ENCODE data around the gene MYO1D. TPM values are rescaled to one million over a fixed set of nuclear protein-coding genes. Genes with fewer than 3 reads are reported as not detected.

Gene MYO1D
- total and polyA plus RNA-seq, 2 donors (not counting 1 experiment from before 2014, with no cell fraction given): 5.4 to 26.7 TPM

- POLR2A ChIA-PET: no interaction called here
- H3K79me2 ChIP-seq (ENCODE audit: control insufficient read depth, insufficient read depth, low read length): no peaks in the 10 kb centered on the region
- Mint-ChIP-seq H3K9me3 (ENCODE audit: insufficient read depth) (no peaks in the 10 kb centered on the region), H3K4me3 (no peak overlapping the region), H3K27ac (no peak overlapping the region), H3K27me3 (peaks cover 12% of the 10 kb centered on the region), H3K4me1 (peaks cover 2% of the 10 kb centered on the region)
- no peak overlapping the region for H3K4me3 ChIP-seq (ENCODE audit: control extremely low read depth in 1 of 5, extremely low read depth in 1 of 5, insufficient read depth in 1 of 5, low read depth in 2 of 5, low read length in 4 of 5)
- H3K4me2 ChIP-seq (replicated peaks; ENCODE audit: low read depth, low read length, poor library complexity, severe bottlenecking): no peak overlapping the region
- TF ChIP-seq CTCF (IDR thresholded peaks at IDR 0.05) (no peak), EZH2 (IDR thresholded peaks at IDR 0.05; ENCODE audit: borderline replicate concordance, insufficient read depth, low read depth, low read length, poor library complexity, severe bottlenecking) (no peak)
- no peaks in the 10 kb centered on the region for H4K20me1 ChIP-seq (ENCODE audit: control insufficient read depth, insufficient read depth, low read length, poor library complexity, severe bottlenecking)
- H3K27ac ChIP-seq (ENCODE audit: low read length in 2 of 2): no peak overlapping the region
- CTCF ChIA-PET: interaction anchor here (1.4 kb wide), 1 partner anchor 28 kb away, joined by 5 read pairs; the partner anchor contains the start of gene MYO1D
- no peak overlapping the region for H2AFZ ChIP-seq (ENCODE audit: insufficient read depth, low read depth, low read length, poor library complexity, severe bottlenecking)
- H3K4me1 ChIP-seq (ENCODE audit: control insufficient read depth in 2 of 2, insufficient read depth in 2 of 2, low read length in 2 of 2): no peaks in the 10 kb centered on the region
- no peak for DNase-seq
- no peaks in the 10 kb centered on the region for H3K9me3 ChIP-seq (ENCODE audit: control extremely low read depth in 1 of 3, control insufficient read depth in 2 of 3, insufficient read depth in 1 of 3, low read length in 2 of 3)
- no peak for ATAC-seq (ENCODE audit: low read depth)
- intact Hi-C loops (cut with micrococcal nuclease): no loop called here
- H3K27me3 ChIP-seq (replicated peaks in 1 of 4; ENCODE audit: control extremely low read depth in 1 of 4, control insufficient read depth in 3 of 4, insufficient read depth in 4 of 4, low read length in 3 of 4): peaks cover 0 to 4% (median 1%) of the 10 kb centered on the region in 4 experiments
- no CpG with 5 or more reads among the region's 3 CpGs for WGBS (ENCODE audit: insufficient coverage)
- no peak overlapping the region for H3K9ac ChIP-seq (ENCODE audit: low read length)
- H3K36me3 ChIP-seq (replicated peaks in 1 of 2; ENCODE audit: control extremely low read depth in 1 of 2, control insufficient read depth in 1 of 2, extremely low read depth in 1 of 2, insufficient read depth in 2 of 2, low read length in 1 of 2): no peaks in the 10 kb centered on the region
These were observed 28.0 kb upstream of the MYO1D start for GRCh38 chr17:32904891-32905290.

- no peak overlapping the region for H3K4me3 Mint-ChIP-seq
- no peak overlapping the region for H3K27ac ChIP-seq (ENCODE audit: low read length in 2 of 2)
- no peaks in the 10 kb centered on the region for H3K4me1 ChIP-seq (ENCODE audit: control insufficient read depth in 2 of 2, insufficient read depth in 2 of 2, low read length in 2 of 2)
- no peaks in the 10 kb centered on the region for H4K20me1 ChIP-seq (ENCODE audit: control insufficient read depth, insufficient read depth, low read length, poor library complexity, severe bottlenecking)
- H3K4me3 ChIP-seq (ENCODE audit: control extremely low read depth in 1 of 5, extremely low read depth in 1 of 5, insufficient read depth in 1 of 5, low read depth in 2 of 5, low read length in 4 of 5): no peak overlapping the region
- no peak overlapping the region for H3K27ac Mint-ChIP-seq
- no peaks in the 10 kb centered on the region for H3K79me2 ChIP-seq (ENCODE audit: control insufficient read depth, insufficient read depth, low read length)
- no peak for ATAC-seq (ENCODE audit: low read depth)
- no peaks in the 10 kb centered on the region for H3K9me3 Mint-ChIP-seq (ENCODE audit: insufficient read depth)
- peaks cover 0 to 4% (median 1%) of the 10 kb centered on the region in 4 experiments for H3K27me3 ChIP-seq (replicated peaks in 1 of 4; ENCODE audit: control extremely low read depth in 1 of 4, control insufficient read depth in 3 of 4, insufficient read depth in 4 of 4, low read length in 3 of 4)
- no peak overlapping the region for H2AFZ ChIP-seq (ENCODE audit: insufficient read depth, low read depth, low read length, poor library complexity, severe bottlenecking)
- peaks cover 12% of the 10 kb centered on the region for H3K27me3 Mint-ChIP-seq
- POLR2A ChIA-PET: interaction anchor here (0.5 kb wide), 1 partner anchor 95 kb away, joined by 7 read pairs; no protein-coding TSS in a partner anchor
- 100% methylated on average over 1 of the region's 5 CpGs for WGBS (ENCODE audit: insufficient coverage)
- no peaks in the 10 kb centered on the region for H3K9me3 ChIP-seq (ENCODE audit: control extremely low read depth in 1 of 3, control insufficient read depth in 2 of 3, insufficient read depth in 1 of 3, low read length in 2 of 3)
- DNase-seq: no peak
- no peak overlapping the region for H3K9ac ChIP-seq (ENCODE audit: low read length)
- no peaks in the 10 kb centered on the region for H3K36me3 ChIP-seq (replicated peaks in 1 of 2; ENCODE audit: control extremely low read depth in 1 of 2, control insufficient read depth in 1 of 2, extremely low read depth in 1 of 2, insufficient read depth in 2 of 2, low read length in 1 of 2)
- intact Hi-C loops (cut with micrococcal nuclease): no loop called here
- no peak overlapping the region for H3K4me2 ChIP-seq (replicated peaks; ENCODE audit: low read depth, low read length, poor library complexity, severe bottlenecking)
- CTCF ChIA-PET: interaction anchor here (1.4 kb wide), 1 partner anchor 27 kb away, joined by 5 read pairs; the partner anchor contains the start of gene MYO1D
- TF ChIP-seq EZH2 (IDR thresholded peaks at IDR 0.05; ENCODE audit: borderline replicate concordance, insufficient read depth, low read depth, low read length, poor library complexity, severe bottlenecking) (no peak), CTCF (IDR thresholded peaks at IDR 0.05) (no peak)
- H3K4me1 Mint-ChIP-seq: no peaks in the 10 kb centered on the region
These were observed 27.1 kb upstream of the MYO1D start for GRCh38 chr17:32903774-32904673.
